H9 (cell line): ENCODE measurements around the gene PADI6. TPM values are rescaled to one million over a fixed set of nuclear protein-coding genes. Genes with fewer than 3 reads are reported as not detected.
A peak's percentile ranks its signal among the peaks of the same experiment; 100 is the strongest.
"Not testable (repeated sequence)": the region's sequence is repeated elsewhere in the genome, so short reads cannot be mapped to it uniquely, and the experiment has no call there.

ENCODE experiments used
- DNase-seq: peaks from one replicate; pipeline ENCODE4 v3.0.0-alpha.2; 2017
- H2AFZ ChIP-seq: one replicate; pipeline ENCODE4 v1.6.1; 2013; ENCODE audit warnings: mild to moderate bottlenecking, low read length, control low read depth, moderate library complexity
- H2AK5ac ChIP-seq: 2 replicates; pipeline ENCODE4 v1.6.1; 2013; ENCODE audit warnings: low read length, control low read depth, mixed read lengths; ENCODE audit not compliant: insufficient read length
- H2BK120ac ChIP-seq: one replicate; pipeline ENCODE4 v1.6.1; 2013; ENCODE audit warnings: low read depth, mild to moderate bottlenecking, low read length, control low read depth, inconsistent platforms; ENCODE audit not compliant: poor library complexity, severe bottlenecking
- H2BK12ac ChIP-seq: 2 replicates; pipeline ENCODE4 v1.6.1; 2013; ENCODE audit warnings: low read length, control low read depth, mixed read lengths, low read depth; ENCODE audit not compliant: insufficient read length
- H2BK15ac ChIP-seq: 2 replicates; pipeline ENCODE4 v1.6.1; 2013; ENCODE audit warnings: low read depth, low read length, control low read depth
- H2BK20ac ChIP-seq: one replicate; pipeline ENCODE4 v1.6.1; 2013; ENCODE audit warnings: low read depth, mild to moderate bottlenecking, low read length, control low read depth, inconsistent platforms; ENCODE audit not compliant: poor library complexity, severe bottlenecking
- H2BK5ac ChIP-seq: 2 replicates; pipeline ENCODE4 v1.6.1; 2013; ENCODE audit warnings: low read length, control low read depth, mixed read lengths; ENCODE audit not compliant: insufficient read length
- H3K14ac ChIP-seq: 2 replicates; pipeline ENCODE4 v1.6.1; 2013; ENCODE audit warnings: low read length, control low read depth; ENCODE audit not compliant: insufficient read depth
- H3K18ac ChIP-seq: 2 replicates; pipeline ENCODE4 v1.6.1; 2013; ENCODE audit warnings: low read depth, mild to moderate bottlenecking, mixed read lengths, low read length, control low read depth; ENCODE audit not compliant: insufficient read length
- H3K23ac ChIP-seq: 2 replicates; pipeline ENCODE4 v1.6.1; 2013; ENCODE audit warnings: low read length, control low read depth, mixed read lengths, low read depth; ENCODE audit not compliant: insufficient read length
- H3K23me2 ChIP-seq: 2 replicates; pipeline ENCODE4 v1.6.1; 2013; ENCODE audit warnings: low read depth, mild to moderate bottlenecking, mixed read lengths, low read length, control low read depth; ENCODE audit not compliant: insufficient read length, poor library complexity, severe bottlenecking
- H3K27ac ChIP-seq: 2 replicates; pipeline ENCODE4 v1.5.1; 2013; ENCODE audit warnings: low read length, control low read depth, mixed read lengths, low read depth; ENCODE audit not compliant: insufficient read length
- H3K27me3 ChIP-seq: 2 replicates; pipeline ENCODE4 v1.6.1; 2013; ENCODE audit warnings: low read length, control low read depth, inconsistent platforms; ENCODE audit not compliant: insufficient read depth
- H3K4ac ChIP-seq: 2 replicates; pipeline ENCODE4 v1.6.1; 2013; ENCODE audit warnings: low read depth, mild to moderate bottlenecking, control low read depth, inconsistent platforms, low read length, moderate library complexity
- H3K4me1 ChIP-seq: 2 replicates; pipeline ENCODE4 v1.6.1; 2013; ENCODE audit warnings: low read length, control low read depth, inconsistent platforms; ENCODE audit not compliant: insufficient read depth
- H3K4me2 ChIP-seq: 2 replicates; pipeline ENCODE4 v1.6.1; 2013; ENCODE audit warnings: low read length, control low read depth, mixed read lengths; ENCODE audit not compliant: insufficient read length, insufficient read depth
- H3K56ac ChIP-seq: 2 replicates; pipeline ENCODE4 v1.6.1; 2013; ENCODE audit warnings: low read depth, mild to moderate bottlenecking, mixed read lengths, low read length, control low read depth; ENCODE audit not compliant: insufficient read length
- H3K79me1 ChIP-seq: 2 replicates; pipeline ENCODE4 v1.6.1; 2013; ENCODE audit warnings: low read depth, mild to moderate bottlenecking, moderate library complexity, low read length, control low read depth, inconsistent platforms; ENCODE audit not compliant: insufficient read depth, poor library complexity, severe bottlenecking
- H3K79me2 ChIP-seq: 2 replicates; pipeline ENCODE4 v1.6.1; 2013; ENCODE audit warnings: low read length, control low read depth, inconsistent platforms; ENCODE audit not compliant: insufficient read depth
- H3K9ac ChIP-seq: 2 replicates; pipeline ENCODE4 v1.6.1; 2013; ENCODE audit warnings: low read length, control low read depth, mixed read lengths; ENCODE audit not compliant: insufficient read length; ENCODE audit errors: extremely low read depth
- H3K9me3 ChIP-seq: one replicate; pipeline ENCODE4 v1.6.1; 2013; ENCODE audit warnings: low read depth, low read length, inconsistent platforms; ENCODE audit not compliant: control insufficient read depth
- H3T11ph ChIP-seq: one replicate; pipeline ENCODE4 v1.6.1; 2013; ENCODE audit warnings: mild to moderate bottlenecking, low read length, control low read depth, inconsistent platforms
- H4K20me1 ChIP-seq: one replicate; pipeline ENCODE4 v1.6.1; 2013; ENCODE audit not compliant: control insufficient read depth, insufficient read length, insufficient read depth
- H4K5ac ChIP-seq: 2 replicates; pipeline ENCODE4 v1.6.1; 2013; ENCODE audit warnings: low read depth, mild to moderate bottlenecking, mixed read lengths, low read length, control low read depth; ENCODE audit not compliant: insufficient read length
- H4K8ac ChIP-seq: replicated peaks from 2 replicates; pipeline ENCODE4 v1.6.1; 2013; ENCODE audit warnings: low read length, control low read depth, mixed read lengths, low read depth; ENCODE audit not compliant: insufficient read length
- H4K91ac ChIP-seq: 2 replicates; pipeline ENCODE4 v1.6.1; 2013; ENCODE audit warnings: low read depth, mild to moderate bottlenecking, moderate library complexity, mixed read lengths, low read length, control low read depth; ENCODE audit not compliant: insufficient read length
- H3K27ac Mint-ChIP-seq, 3 experiments: 2 replicates in 2 of 3; 3 replicates in 1 of 3; pipeline ENCODE4 v1.8.0; 2020 to 2021; ENCODE audit warnings: mixed read lengths in 3 of 3, mild to moderate bottlenecking in 1 of 3, moderate library complexity in 1 of 3
- H3K27me3 Mint-ChIP-seq: 2 replicates; pipeline ENCODE4 v1.8.0; 2021; ENCODE audit warnings: low read depth, mild to moderate bottlenecking, moderate library complexity, mixed read lengths
- H3K36me3 Mint-ChIP-seq, 3 experiments: 2 replicates in 2 of 3; 3 replicates in 1 of 3; pipeline ENCODE4 v1.8.0; 2020 to 2021; ENCODE audit warnings: low read depth in 3 of 3, mixed read lengths in 3 of 3; ENCODE audit not compliant: insufficient read depth in 1 of 3
- H3K4me1 Mint-ChIP-seq, 2 experiments: 2 replicates each; pipeline ENCODE4 v1.8.0; 2020; ENCODE audit warnings: mixed read lengths in 2 of 2
- H3K4me3 Mint-ChIP-seq, 2 experiments: 2 replicates in 1 of 2; 3 replicates in 1 of 2; pipeline ENCODE4 v1.8.0; 2020 to 2021; ENCODE audit warnings: mild to moderate bottlenecking in 2 of 2, mixed read lengths in 2 of 2, moderate library complexity in 1 of 2
- H3K9me3 Mint-ChIP-seq, 2 experiments: 2 replicates in 1 of 2; 3 replicates in 1 of 2; pipeline ENCODE4 v1.8.0; 2020; ENCODE audit warnings: mild to moderate bottlenecking in 2 of 2, mixed read lengths in 2 of 2, moderate library complexity in 1 of 2
- WGBS: extraction: QIAGEN DNeasy Blood & Tissue Kit; methylation state at CpG from one replicate; pipeline ENCODE4 v1.1.7; 2013; ENCODE audit warnings: missing lambda C conversion rate, low lambda C conversion rate, mixed read lengths; ENCODE audit not compliant: insufficient read length; ENCODE audit errors: extremely low coverage; 5-methylcytosine and 5-hydroxymethylcytosine counted together
- total RNA-seq: library from RNA; stranded (reverse); gene quantifications from 2 replicates; pipeline ENCODE4 v1.2.1, GENCODE V29; 2021
- TF ChIP-seq, protein P1 (sequence below): fragments of 200-600 bp; sonication (generic); conservative IDR thresholded peaks from 3 replicates; pipeline ENCODE4 v1.8.0; 2021; ENCODE audit warnings: antibody characterized with exemption, mild to moderate bottlenecking

PADI6 gene
- total RNA-seq, 1 experiment from 2014 or later: not detected

DNA sequence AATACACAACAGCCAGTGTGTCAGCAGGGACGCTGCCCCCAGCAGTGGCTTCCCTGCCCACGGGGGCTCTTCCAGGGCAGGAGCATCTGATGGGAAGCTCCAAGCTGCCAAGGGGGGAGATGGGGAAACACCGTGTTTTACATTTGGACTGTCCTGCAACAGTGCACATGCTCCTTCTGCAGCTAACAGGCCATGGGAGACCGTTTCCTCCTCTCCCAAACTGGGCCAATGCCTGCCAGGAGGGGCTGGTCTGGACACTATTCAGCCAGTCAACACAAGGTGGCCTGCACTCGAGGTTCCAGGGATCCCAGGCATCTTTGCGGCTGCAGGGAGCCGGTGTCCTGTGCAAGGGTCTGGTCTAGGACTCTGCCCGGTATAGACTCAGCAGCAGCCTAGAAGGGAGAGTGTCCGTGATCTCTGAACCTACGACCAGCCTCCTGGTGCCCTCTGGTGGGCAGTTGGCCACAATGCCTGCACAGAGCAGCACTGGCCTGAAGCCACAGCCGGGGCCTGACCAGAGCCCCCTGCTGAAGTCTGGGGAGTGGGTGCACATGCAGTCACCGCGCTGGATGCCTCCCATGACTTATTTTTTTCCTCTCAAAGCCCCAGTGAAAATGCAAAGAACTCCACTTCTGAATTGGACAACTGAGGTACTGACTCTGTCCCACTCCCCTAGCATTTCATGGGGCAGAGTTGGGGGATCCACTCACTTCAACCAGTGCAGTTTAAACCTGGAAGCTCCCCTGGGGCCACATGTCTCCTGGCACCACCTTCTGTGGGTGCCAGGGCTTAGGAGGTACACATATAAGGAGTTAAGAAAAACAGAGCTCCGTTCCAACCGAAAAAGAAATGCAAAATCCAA, 34.1 kb downstream of the PADI6 start:
- Histone ChIP-seq H3K23me2 (no peaks in the 10 kb centered on the region), H2BK20ac (no peak overlapping the region), H2AK5ac (no peak overlapping the region), H3K9ac (no peak overlapping the region), H3K79me2 (no peaks in the 10 kb centered on the region), H2BK12ac (no peak overlapping the region), H3K27me3 (no peaks in the 10 kb centered on the region), H4K91ac (no peak overlapping the region), H3K4me1 (no peaks in the 10 kb centered on the region), H2BK15ac (no peak overlapping the region), H3K79me1 (peaks cover 3% of the 10 kb centered on the region), H3K56ac (no peak overlapping the region), H3K4me2 (no peak overlapping the region), H4K5ac (no peak overlapping the region), H2AFZ (no peak overlapping the region), H4K8ac (no peak overlapping the region), H3K27ac (no peak overlapping the region), H3K18ac (no peak overlapping the region), H2BK120ac (no peak overlapping the region), H3K14ac (no peak overlapping the region), H3T11ph (no peak overlapping the region), H3K9me3 (no peaks in the 10 kb centered on the region), H3K4ac (no peak overlapping the region), H4K20me1 (no peaks in the 10 kb centered on the region), H2BK5ac (no peak overlapping the region), H3K23ac (no peak overlapping the region)
- TF ChIP-seq, protein P1, sequence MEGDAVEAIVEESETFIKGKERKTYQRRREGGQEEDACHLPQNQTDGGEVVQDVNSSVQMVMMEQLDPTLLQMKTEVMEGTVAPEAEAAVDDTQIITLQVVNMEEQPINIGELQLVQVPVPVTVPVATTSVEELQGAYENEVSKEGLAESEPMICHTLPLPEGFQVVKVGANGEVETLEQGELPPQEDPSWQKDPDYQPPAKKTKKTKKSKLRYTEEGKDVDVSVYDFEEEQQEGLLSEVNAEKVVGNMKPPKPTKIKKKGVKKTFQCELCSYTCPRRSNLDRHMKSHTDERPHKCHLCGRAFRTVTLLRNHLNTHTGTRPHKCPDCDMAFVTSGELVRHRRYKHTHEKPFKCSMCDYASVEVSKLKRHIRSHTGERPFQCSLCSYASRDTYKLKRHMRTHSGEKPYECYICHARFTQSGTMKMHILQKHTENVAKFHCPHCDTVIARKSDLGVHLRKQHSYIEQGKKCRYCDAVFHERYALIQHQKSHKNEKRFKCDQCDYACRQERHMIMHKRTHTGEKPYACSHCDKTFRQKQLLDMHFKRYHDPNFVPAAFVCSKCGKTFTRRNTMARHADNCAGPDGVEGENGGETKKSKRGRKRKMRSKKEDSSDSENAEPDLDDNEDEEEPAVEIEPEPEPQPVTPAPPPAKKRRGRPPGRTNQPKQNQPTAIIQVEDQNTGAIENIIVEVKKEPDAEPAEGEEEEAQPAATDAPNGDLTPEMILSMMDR: peak; percentile 88
- Mint-ChIP-seq H3K9me3 (no peaks in the 10 kb centered on the region), H3K4me3 (no peak overlapping the region), H3K27me3 (peaks cover 4% of the 10 kb centered on the region), H3K4me1 (peaks cover 42 to 52% of the 10 kb centered on the region in 2 experiments), H3K27ac (peak overlapping the region in 1 of 3 experiments; percentile 62; a peak in 2 of 7 replicates), H3K36me3 (peaks cover 34 to 57% (median 49%) of the 10 kb centered on the region in 3 experiments; a peak in 6 of 7 replicates)
- no CpG with 5 or more reads among the region's 15 CpGs for WGBS
- DNase-seq: peak; percentile 90

DNA sequence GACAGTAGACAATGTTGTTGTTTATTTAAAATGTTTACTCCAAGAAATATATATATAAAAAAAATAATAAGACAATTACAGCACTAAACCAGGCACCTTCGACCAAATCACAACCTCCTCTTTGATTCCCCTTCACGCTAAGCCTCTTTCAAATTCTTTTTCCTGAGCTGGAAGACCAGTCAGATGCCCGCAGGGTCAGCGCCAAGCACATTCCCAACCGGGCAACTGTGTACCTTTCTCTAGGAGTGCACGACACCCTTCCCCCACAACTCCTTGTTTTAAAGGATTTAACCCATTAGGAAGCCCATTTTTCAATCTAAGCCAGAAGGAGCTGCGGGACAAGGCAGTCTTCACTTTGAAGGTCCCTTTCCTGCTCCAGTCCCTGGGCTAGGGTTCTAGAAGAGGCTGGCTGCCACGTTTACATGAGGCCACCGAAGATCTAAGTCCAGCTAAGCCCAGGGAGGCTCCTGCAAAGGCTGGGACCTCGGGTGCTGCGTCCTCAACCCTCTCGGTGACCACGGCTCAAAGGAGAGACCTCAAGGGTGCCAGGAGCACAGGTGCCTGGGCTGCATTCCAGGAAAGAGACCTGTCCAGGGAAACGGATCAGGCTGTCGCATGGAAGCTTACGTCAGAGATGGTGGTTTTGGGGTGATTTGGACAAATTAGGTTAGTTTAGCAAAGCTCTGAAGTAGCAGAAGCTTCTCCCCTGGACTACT, 34.9 kb downstream of the PADI6 start:
- H3K23ac ChIP-seq, H3K27ac ChIP-seq: not testable (repeated sequence)

More for the DNA sequence above, 34.9 kb downstream of the PADI6 start:
- not testable (repeated sequence) for H3K56ac ChIP-seq, H4K20me1 ChIP-seq, H3T11ph ChIP-seq, H2BK5ac ChIP-seq, H3K4me3 Mint-ChIP-seq, H3K9me3 Mint-ChIP-seq, H3K18ac ChIP-seq, H3K27me3 ChIP-seq, H2BK12ac ChIP-seq, H2AK5ac ChIP-seq, H2BK15ac ChIP-seq, H4K91ac ChIP-seq, H3K4ac ChIP-seq, H4K8ac ChIP-seq, H3K4me2 ChIP-seq, H2BK120ac ChIP-seq, H2BK20ac ChIP-seq, H4K5ac ChIP-seq, H2AFZ ChIP-seq, H3K4me1 ChIP-seq, H3K79me1 ChIP-seq, H3K14ac ChIP-seq, H3K9ac ChIP-seq, H3K23me2 ChIP-seq, H3K27me3 Mint-ChIP-seq, H3K79me2 ChIP-seq, H3K9me3 ChIP-seq, DNase-seq
- no CpG with 5 or more reads among the region's 16 CpGs for WGBS
- Mint-ChIP-seq H3K27ac (peak overlapping the region; percentile 25 to 96 (median 85); a peak in 5 of 7 replicates), H3K4me1 (peaks cover 36 to 45% of the 10 kb centered on the region in 2 experiments), H3K36me3 (peaks cover 41 to 65% (median 57%) of the 10 kb centered on the region in 3 experiments; a peak in 6 of 7 replicates)
